Neutrophil (primary cell): ENCODE data around the gene IGF2.

Experiments used
- H3K27ac ChIP-seq: fragments of 200-600 bp; sonication (generic); 2 replicates; pipeline ENCODE4 v1.5.1; 2016; ENCODE audit warnings: mild to moderate bottlenecking, moderate library complexity
- H3K27me3 ChIP-seq: fragments of 200-600 bp; sonication (generic); 2 replicates; pipeline ENCODE4 v1.6.0; 2016; ENCODE audit warnings: mild to moderate bottlenecking
- H3K36me3 ChIP-seq: fragments of 200-600 bp; sonication (generic); 2 replicates; pipeline ENCODE4 v1.5.1; 2017
- H3K4me1 ChIP-seq, 2 experiments: fragments of 200-600 bp in 1 of 2; sonication (generic) in 1 of 2; 1 replicate in 1 of 2; 2 replicates in 1 of 2; pipeline versions ENCODE4 v1.5.1 to v1.6.1; 2013 to 2016; ENCODE audit warnings: low read depth in 1 of 2, low read length in 1 of 2, mild to moderate bottlenecking in 1 of 2, moderate library complexity in 1 of 2; ENCODE audit not compliant: control insufficient read depth in 1 of 2, insufficient read depth in 1 of 2
- H3K4me3 ChIP-seq, 2 experiments: fragments of 200-600 bp in 1 of 2; sonication (generic) in 1 of 2; 1 replicate in 1 of 2; 2 replicates in 1 of 2; pipeline ENCODE4 v1.5.1; 2013 to 2016; ENCODE audit warnings: low read depth in 1 of 2, low read length in 1 of 2, mild to moderate bottlenecking in 1 of 2, moderate library complexity in 1 of 2
- H3K9me3 ChIP-seq: fragments of 200-600 bp; sonication (generic); 2 replicates; pipeline ENCODE4 v1.5.1; 2016
- TF ChIP-seq, protein P1 (sequence below): fragments of 200-600 bp; sonication (generic); IDR thresholded peaks from 2 replicates; pipeline ENCODE4 v1.5.1; 2016; ENCODE audit warnings: antibody characterized with exemption

Gene IGF2

DNA sequence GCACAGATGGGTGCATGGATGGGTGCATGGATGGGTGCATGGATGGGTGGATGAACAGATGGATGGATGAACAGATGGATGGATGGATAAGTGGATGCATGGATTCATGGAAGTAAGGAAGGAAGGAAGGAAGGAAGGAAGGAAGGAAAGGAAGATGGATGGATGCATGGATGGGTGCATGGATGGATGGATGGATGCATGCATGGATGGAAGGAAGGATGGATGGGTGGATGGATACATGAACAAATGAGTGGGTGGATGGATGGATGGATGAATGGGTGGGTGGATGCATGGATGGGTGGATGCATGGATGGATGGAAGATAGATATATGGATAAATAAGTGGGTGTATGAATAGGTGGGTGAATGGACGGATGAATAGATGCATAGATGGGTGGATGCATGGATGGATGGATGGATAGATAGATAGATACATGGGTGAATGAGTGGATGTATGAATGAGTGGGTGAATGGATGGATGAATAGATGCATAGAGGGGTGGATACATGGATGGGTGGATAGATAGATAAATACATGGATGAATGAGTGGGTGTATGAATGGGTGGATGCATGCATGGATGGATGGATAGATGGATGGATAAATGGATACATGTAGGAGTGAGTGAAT, 32.5 kb downstream of the IGF2 start:
- Histone ChIP-seq H3K9me3 (no peaks in the 10 kb centered on the region), H3K27me3 (peaks cover 28% of the 10 kb centered on the region), H3K36me3 (no peaks in the 10 kb centered on the region), H3K4me3 (no peak overlapping the region), H3K27ac (no peak overlapping the region), H3K4me1 (no peaks in the 10 kb centered on the region)
- TF ChIP-seq, protein P1, sequence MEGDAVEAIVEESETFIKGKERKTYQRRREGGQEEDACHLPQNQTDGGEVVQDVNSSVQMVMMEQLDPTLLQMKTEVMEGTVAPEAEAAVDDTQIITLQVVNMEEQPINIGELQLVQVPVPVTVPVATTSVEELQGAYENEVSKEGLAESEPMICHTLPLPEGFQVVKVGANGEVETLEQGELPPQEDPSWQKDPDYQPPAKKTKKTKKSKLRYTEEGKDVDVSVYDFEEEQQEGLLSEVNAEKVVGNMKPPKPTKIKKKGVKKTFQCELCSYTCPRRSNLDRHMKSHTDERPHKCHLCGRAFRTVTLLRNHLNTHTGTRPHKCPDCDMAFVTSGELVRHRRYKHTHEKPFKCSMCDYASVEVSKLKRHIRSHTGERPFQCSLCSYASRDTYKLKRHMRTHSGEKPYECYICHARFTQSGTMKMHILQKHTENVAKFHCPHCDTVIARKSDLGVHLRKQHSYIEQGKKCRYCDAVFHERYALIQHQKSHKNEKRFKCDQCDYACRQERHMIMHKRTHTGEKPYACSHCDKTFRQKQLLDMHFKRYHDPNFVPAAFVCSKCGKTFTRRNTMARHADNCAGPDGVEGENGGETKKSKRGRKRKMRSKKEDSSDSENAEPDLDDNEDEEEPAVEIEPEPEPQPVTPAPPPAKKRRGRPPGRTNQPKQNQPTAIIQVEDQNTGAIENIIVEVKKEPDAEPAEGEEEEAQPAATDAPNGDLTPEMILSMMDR, result no peak

DNA sequence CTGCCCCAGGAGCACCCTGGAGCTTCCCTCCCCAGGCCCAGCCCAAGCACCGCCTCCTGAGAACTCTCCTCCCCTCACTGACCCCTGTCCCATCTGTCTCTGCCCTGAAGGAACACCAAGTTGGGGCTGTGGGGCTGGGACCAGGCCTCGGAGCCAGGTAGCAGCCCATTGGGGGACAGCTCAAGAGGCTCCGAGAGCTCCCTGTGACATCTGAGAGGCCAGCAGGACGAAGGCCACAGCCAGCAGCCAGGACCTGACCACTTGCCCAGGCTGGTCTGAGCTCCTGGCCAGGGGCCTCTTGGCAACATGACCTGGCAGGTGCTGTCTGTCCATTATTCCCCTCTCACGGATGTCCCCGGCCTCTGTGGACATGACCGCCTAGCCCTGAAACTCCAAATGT, 33.7 kb downstream of the IGF2 start:
- H3K27ac ChIP-seq, result no peak overlapping the region
- no peaks in the 10 kb centered on the region for H3K36me3 ChIP-seq
- H3K4me3 ChIP-seq, result no peak overlapping the region
- TF ChIP-seq, protein P1, result no peak
- no peaks in the 10 kb centered on the region for H3K4me1 ChIP-seq
- H3K27me3 ChIP-seq, result peaks cover 26% of the 10 kb centered on the region
- H3K9me3 ChIP-seq, result no peaks in the 10 kb centered on the region

DNA sequence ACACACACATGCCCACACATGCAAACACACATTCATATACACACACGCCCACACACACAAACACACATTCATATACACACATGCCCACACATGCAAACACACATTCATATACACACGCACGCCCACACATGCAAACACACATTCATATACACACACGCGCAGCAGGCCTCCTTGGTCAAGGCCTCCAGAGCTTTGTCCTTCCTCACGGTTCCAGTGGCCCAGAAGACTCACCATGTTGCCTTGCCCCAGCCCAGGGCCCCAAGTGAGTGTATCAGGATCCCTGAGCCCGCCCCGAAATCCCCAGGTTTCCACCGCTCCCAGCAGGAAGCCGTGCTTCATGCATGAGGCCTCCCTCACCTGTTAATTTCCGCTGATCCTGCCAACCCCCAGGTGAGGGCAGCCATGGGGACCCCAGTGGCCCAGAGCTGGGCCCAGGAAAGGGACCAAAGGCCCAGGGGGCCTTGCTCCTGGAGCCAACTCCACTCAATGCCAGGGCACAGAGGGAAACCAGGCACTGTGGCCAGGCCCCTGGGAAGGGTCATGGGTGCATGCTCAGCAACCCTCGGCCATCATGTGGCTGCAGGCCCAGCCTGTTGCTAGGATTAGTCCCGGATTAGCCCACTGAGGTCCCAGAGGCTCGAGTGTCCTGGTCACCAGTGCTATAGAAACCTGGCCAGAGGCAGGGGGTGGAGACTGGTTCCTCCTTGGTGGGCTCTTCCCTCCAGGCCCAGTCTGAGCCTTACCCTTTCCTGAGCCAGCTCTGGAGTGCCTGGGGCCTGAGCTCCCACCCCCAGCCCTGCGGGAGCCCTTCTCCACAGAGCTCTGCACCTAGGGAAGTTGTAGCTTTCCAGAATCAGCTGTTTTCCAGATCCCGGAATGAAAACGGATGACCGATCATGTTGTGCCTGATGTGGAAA, 34.4 kb downstream of the IGF2 start:
- Histone ChIP-seq H3K27me3 (peaks cover 18% of the 10 kb centered on the region), H3K27ac (no peak overlapping the region), H3K4me1 (no peaks in the 10 kb centered on the region), H3K9me3 (no peaks in the 10 kb centered on the region), H3K4me3 (no peak overlapping the region), H3K36me3 (no peaks in the 10 kb centered on the region)
- TF ChIP-seq, protein P1, result no peak

DNA sequence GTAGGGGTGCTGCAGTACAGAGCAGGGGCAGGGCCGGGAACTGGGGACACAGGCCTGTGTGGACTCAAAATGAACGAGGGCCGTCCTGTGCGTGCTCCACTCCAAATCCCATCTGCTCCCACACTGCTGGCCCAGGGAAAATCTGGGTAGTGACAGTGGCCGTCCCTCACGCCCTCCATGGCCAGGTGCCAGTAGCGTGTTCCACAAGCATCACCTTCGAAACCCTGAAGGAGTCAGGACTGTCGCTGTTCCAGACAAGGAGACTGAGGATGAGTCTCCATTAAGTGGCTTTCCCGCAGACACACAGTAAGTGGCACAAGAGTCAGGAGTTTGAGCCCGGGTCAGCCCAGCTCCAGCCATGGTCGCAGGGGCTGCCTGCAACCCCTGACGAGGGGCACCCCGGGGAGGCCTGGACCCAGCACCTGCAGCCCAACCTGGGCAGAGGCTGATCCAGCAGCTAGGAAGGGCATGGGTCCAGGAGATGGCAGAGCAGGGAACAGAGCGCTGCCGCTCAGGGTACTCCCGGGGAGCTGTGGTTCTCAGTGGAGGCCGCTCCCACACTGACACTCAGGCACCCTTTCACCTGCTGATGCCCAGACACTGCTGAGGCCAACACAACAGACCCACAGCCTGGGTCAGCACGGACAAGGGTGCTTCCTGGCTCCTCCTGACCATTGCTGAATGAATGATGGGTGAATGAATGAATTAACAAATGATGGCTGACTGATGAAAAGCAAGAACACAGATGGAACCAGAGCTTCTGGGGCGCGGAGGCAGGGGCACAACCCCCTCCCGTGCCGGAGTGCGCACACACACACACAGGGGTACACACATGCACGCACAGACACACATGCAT, 35.3 kb downstream of the IGF2 start:
- H3K9me3 ChIP-seq, result no peaks in the 10 kb centered on the region
- H3K27ac ChIP-seq, result no peak overlapping the region
- no peak overlapping the region for H3K4me3 ChIP-seq
- H3K4me1 ChIP-seq, result no peaks in the 10 kb centered on the region
- TF ChIP-seq, protein P1, result no peak
- H3K36me3 ChIP-seq, result no peaks in the 10 kb centered on the region
- peaks cover 9% of the 10 kb centered on the region for H3K27me3 ChIP-seq

DNA sequence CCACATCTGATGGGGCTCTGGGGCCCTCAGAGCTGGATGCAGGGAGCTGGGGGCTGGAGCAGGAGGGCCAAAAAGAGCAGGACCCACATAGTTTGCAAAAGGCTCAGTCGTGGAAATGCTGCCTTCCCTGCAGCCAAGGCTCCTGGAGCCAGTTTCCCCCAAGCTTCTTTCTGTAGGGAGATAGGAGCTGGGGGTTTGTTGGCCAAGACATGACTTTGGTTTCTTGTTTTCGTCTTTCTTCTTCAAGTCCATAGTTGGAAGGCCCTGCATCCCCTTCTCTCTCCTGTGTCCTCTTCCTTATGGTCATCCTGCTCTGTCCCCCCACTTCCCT, 36.3 kb downstream of the IGF2 start:
- TF ChIP-seq, protein P1, result no peak
- Histone ChIP-seq H3K4me1 (no peaks in the 10 kb centered on the region), H3K4me3 (no peak overlapping the region), H3K27ac (no peak overlapping the region), H3K36me3 (no peaks in the 10 kb centered on the region), H3K9me3 (no peaks in the 10 kb centered on the region), H3K27me3 (no peaks in the 10 kb centered on the region)
